Prostate gland (tissue), 2 donors: ENCODE measurements around the gene TRPC5OS.

Experiments used
- CTCF ChIP-seq, 4 experiments: fragments of 200-600 bp in 2 of 4; fragments of 450-650 bp in 2 of 4; sonication (generic) in 2 of 4; IDR thresholded peaks; 1 replicate in 3 of 4; 2 replicates in 1 of 4; pipeline ENCODE4 v1.5.1; 2016 to 2019; ENCODE audit warnings: antibody characterized with exemption in 4 of 4, mild to moderate bottlenecking in 2 of 4, moderate library complexity in 2 of 4
- POLR2A ChIP-seq: fragments of 450-650 bp; IDR thresholded peaks from one replicate; pipeline ENCODE4 v1.6.1; 2016; ENCODE audit warnings: antibody characterized with exemption, mild to moderate bottlenecking

- TF ChIP-seq CTCF (IDR thresholded peaks at IDR 0.05) = no peak
- TF ChIP-seq POLR2A = no peak
These were observed 44.6 kb upstream of the TRPC5OS start for GRCh38 chrX:111831343-111831742.
